ENCODE results near the gene TMC6. TPM values are rescaled to one million over a fixed set of nuclear protein-coding genes. Genes with fewer than 3 reads are reported as not detected.

TMC6 gene
- total RNA-seq, 1 experiment from 2014 or later: 22.9 TPM

- CTCF ChIA-PET: no interaction called here
- POLR2A ChIA-PET (ENCODE audit: low non-redundant PET): no interaction called here
- H3K27me3 ChIP-seq (replicated peaks; ENCODE audit: insufficient read depth, low read depth, low read length, poor library complexity): no peaks in the 10 kb centered on the region
Observed at GRCh38 chr17:78130090-78130436, 1.5 kb upstream of the TMC6 start.

GRCh38 chr17:78129351-78130089 is 965 bp upstream of the TMC6 start:
- H3K27me3 ChIP-seq (replicated peaks; ENCODE audit: insufficient read depth, low read depth, low read length, poor library complexity): no peaks in the 10 kb centered on the region
- TF ChIP-seq EZH2 (IDR thresholded peaks at IDR 0.05; ENCODE audit: borderline replicate concordance, low read depth, low read length, poor library complexity, severe bottlenecking) (no peak), CTCF (conservative IDR thresholded peaks at IDR 0.05; ENCODE audit: low read depth, low read length) (no peak)
- peaks cover 46% of the 10 kb centered on the region for H3K4me1 ChIP-seq (ENCODE audit: insufficient read depth, low read length, poor library complexity, severe bottlenecking)
- H3K36me3 ChIP-seq (ENCODE audit: insufficient read depth, low read length, poor library complexity, severe bottlenecking): no peaks in the 10 kb centered on the region
- no peaks in the 10 kb centered on the region for H3K9me3 ChIP-seq (ENCODE audit: low read depth, low read length, poor library complexity, severe bottlenecking)
- no peak overlapping the region for H3K27ac ChIP-seq (ENCODE audit: low read depth, low read length, poor library complexity, severe bottlenecking)
- no peak for DNase-seq (ENCODE audit: low spot score)
- CTCF ChIA-PET: no interaction called here
- BruUV-seq (replicated peaks): no TSS peak
- intact Hi-C loops (cut with micrococcal nuclease; ENCODE audit: unreplicated experiment): loop anchor here (5.0 kb wide), 1 partner anchor 38 kb away; the partner anchor contains the start of gene SYNGR2
- POLR2A ChIA-PET (ENCODE audit: low non-redundant PET): no interaction called here
- H3K4me3 ChIP-seq (ENCODE audit: low read depth, low read length, poor library complexity, severe bottlenecking): peak overlapping the region; percentile 80

More at GRCh38 chr17:78130090-78130436, 1.5 kb upstream of the TMC6 start:
- intact Hi-C loops (cut with micrococcal nuclease; ENCODE audit: unreplicated experiment): no loop called here
- no peaks in the 10 kb centered on the region for H3K9me3 ChIP-seq (ENCODE audit: low read depth, low read length, poor library complexity, severe bottlenecking)
- DNase-seq (ENCODE audit: low spot score): no peak
- no peak overlapping the region for H3K27ac ChIP-seq (ENCODE audit: low read depth, low read length, poor library complexity, severe bottlenecking)
- BruUV-seq (replicated peaks): no TSS peak
- peaks cover 46% of the 10 kb centered on the region for H3K4me1 ChIP-seq (ENCODE audit: insufficient read depth, low read length, poor library complexity, severe bottlenecking)
- TF ChIP-seq CTCF (conservative IDR thresholded peaks at IDR 0.05; ENCODE audit: low read depth, low read length) (no peak), EZH2 (IDR thresholded peaks at IDR 0.05; ENCODE audit: borderline replicate concordance, low read depth, low read length, poor library complexity, severe bottlenecking) (no peak)
- no peaks in the 10 kb centered on the region for H3K36me3 ChIP-seq (ENCODE audit: insufficient read depth, low read length, poor library complexity, severe bottlenecking)
- H3K4me3 ChIP-seq (ENCODE audit: low read depth, low read length, poor library complexity, severe bottlenecking): no peak overlapping the region

GRCh38 chr17:78127888-78128550 is 536 bp downstream of the TMC6 start:
- no peak for DNase-seq (ENCODE audit: low spot score)

More at GRCh38 chr17:78127888-78128550, 536 bp downstream of the TMC6 start:
- Histone ChIP-seq H3K27me3 (replicated peaks; ENCODE audit: insufficient read depth, low read depth, low read length, poor library complexity) (no peaks in the 10 kb centered on the region), H3K9me3 (ENCODE audit: low read depth, low read length, poor library complexity, severe bottlenecking) (no peaks in the 10 kb centered on the region), H3K36me3 (ENCODE audit: insufficient read depth, low read length, poor library complexity, severe bottlenecking) (no peaks in the 10 kb centered on the region), H3K27ac (ENCODE audit: low read depth, low read length, poor library complexity, severe bottlenecking) (peak overlapping the region; percentile 64), H3K4me1 (ENCODE audit: insufficient read depth, low read length, poor library complexity, severe bottlenecking) (peaks cover 46% of the 10 kb centered on the region), H3K4me3 (ENCODE audit: low read depth, low read length, poor library complexity, severe bottlenecking) (peak overlapping the region; percentile 80)
- CTCF ChIA-PET: interaction anchor here (0.6 to 0.8 kb wide), 2 partner anchors 48 to 131 kb away, joined by 3 read pairs; no protein-coding TSS in a partner anchor
- TF ChIP-seq EZH2 (IDR thresholded peaks at IDR 0.05; ENCODE audit: borderline replicate concordance, low read depth, low read length, poor library complexity, severe bottlenecking) (no peak), CTCF (conservative IDR thresholded peaks at IDR 0.05; ENCODE audit: low read depth, low read length) (no peak)
- POLR2A ChIA-PET (ENCODE audit: low non-redundant PET): no interaction called here
- no TSS peak for BruUV-seq (replicated peaks)
- intact Hi-C loops (cut with micrococcal nuclease; ENCODE audit: unreplicated experiment): loop anchor here (5.0 kb wide), 1 partner anchor 39 kb away; the partner anchor contains the start of gene SYNGR2
